ENCODE data around the gene MYBPH. TPM values are rescaled to one million over a fixed set of nuclear protein-coding genes. Genes with fewer than 3 reads are reported as not detected.

The MYBPH gene, protein sequence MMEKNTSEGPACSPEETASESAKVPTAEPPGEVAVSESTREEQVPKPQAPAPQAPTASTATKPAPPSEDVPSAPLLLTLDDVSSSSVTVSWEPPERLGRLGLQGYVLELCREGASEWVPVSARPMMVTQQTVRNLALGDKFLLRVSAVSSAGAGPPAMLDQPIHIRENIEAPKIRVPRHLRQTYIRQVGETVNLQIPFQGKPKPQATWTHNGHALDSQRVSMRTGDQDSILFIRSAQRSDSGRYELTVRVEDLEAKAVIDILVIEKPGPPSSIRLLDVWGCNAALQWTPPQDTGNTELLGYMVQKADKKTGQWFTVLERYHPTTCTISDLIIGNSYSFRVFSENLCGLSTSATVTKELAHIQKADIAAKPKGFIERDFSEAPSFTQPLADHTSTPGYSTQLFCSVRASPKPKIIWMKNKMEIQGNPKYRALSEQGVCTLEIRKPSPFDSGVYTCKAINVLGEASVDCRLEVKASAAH
- not detected in 2 replicates for total RNA-seq

DNA sequence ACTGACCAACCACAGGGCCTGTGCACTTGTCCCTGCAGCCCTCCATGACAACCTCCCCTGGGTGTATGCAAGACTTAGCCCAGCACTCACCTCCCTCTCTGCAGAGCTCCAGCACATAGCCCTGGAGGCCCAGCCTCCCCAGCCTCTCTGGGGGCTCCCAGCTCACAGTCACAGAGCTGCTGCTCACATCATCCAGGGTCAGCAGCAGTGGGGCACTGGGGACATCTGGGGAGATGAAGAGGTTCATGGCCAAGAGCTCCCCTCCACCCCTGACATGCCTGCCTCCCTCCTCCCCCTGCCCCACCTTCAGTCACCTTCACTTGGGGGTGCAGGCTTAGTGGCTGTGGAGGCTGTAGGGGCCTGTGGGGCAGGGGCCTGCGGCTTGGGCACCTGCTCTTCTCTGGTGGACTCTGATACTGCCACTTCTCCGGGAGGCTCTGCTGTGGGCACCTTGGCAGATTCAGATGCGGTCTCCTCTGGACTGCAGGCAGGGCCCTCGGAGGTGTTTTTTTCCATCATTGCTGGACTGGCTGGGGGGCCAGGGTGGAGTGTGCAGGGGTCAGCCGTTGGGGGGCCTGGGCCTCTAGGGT, at the start of gene MYBPH:
TSS of gene MYBPH (minus strand) at position 590 of the 590 bp plus-strand sequence. CDS start at position 519, 71 bp downstream.
- intact Hi-C loops (cut with micrococcal nuclease) = no loop called here

DNA sequence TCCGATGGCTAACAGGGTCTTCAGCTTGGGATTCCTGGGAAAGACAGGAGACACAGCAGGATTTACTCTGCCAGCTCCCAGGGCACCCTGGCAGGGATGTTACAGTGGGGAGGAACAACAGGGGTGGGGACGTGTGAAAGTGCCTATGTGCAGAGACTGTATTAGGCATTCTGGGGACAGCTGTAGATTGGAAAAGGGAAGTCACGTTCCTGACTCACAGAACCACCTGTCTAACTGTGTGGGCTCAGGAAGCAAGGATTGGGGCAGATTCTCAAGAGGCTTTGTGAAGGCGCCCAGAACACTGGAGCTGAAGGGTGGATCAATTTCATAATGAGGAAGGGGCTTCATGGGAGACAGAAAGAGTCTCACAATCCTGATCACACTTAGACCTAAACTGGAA, 49.4 kb upstream of the MYBPH start:
- intact Hi-C loops (cut with micrococcal nuclease) = no loop called here

DNA sequence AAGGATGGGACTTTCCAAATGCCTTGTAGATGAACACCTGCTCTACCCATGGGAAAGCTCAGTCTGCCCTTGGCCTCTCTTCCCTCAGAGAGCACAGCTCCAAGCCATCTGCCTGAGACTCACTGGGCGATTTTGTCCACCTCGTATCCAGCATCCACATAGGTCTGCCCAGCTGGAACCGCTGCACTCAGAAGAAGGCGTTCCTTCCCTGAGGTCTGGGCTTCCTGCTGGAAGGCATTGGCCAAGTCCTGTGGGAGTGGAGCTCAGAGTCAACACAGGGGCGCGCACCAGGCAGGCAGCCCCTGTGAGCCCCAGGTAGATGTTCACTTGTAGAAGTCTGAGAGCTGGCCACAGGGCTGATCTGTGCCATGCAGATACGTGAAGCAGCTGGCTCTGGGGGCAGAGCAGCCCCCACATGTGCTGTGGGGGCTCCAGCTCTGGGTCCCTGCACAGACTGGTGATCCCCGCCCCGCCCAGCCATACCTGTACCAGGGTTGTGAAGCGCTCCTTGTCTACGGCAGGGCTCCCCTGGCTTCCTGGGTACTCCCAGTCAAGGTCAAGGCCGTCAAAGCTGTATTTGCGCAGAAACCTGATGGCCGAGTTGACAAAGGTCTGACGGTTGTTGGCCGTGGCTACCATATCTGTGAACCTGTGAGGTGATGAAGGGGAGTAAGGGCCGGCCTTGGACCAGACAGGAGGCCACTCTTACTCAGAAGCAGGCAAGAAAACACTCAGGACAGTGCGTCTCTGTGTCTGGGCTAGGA, 47.6 kb upstream of the MYBPH start:
- intact Hi-C loops (cut with micrococcal nuclease) = no loop called here

DNA sequence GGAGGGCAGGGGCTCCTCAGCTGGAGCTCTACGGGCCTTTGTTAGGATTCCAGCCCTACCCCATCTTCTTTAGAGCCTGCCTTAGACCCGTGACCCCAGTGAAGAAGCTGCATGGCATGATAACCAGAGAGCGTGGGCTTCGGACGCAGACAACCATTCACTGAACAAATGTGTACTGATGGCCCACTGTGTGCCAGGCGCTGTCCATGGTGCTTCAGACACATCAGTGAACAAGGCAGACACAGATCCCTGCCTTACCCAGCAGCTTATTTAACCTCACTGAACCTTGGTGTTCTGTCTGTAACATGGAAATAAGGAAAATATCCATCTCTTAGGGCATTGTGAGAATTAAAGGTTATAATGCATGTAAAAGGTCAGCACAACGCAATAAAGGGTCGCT, 44.3 kb upstream of the MYBPH start:
- intact Hi-C loops (cut with micrococcal nuclease) = loop anchor here (5.0 kb wide), 1 partner anchor 103 kb away; no protein-coding TSS in a partner anchor

DNA sequence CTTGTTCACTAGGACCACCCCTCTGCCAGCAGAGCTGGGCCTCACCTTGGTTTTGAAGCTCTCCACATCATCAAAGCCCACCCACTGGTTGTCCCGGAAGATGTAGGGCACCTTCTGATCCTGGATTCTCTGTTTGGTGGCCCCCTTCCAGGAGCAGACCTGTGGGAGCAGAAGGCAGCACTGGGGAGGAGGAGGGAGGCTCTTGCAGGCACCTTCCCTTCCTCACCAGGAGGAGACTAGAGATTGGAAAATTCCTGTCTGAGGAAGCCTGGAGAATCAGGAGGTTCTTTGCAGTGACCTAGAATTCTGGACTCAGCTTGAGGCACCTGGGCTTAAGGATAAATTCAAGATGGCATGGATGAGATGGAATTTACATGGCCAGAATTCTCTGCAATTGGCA, 43.5 kb upstream of the MYBPH start:
- intact Hi-C loops (cut with micrococcal nuclease) = loop anchor here (5.0 kb wide), 1 partner anchor 102 kb away; no protein-coding TSS in a partner anchor

DNA sequence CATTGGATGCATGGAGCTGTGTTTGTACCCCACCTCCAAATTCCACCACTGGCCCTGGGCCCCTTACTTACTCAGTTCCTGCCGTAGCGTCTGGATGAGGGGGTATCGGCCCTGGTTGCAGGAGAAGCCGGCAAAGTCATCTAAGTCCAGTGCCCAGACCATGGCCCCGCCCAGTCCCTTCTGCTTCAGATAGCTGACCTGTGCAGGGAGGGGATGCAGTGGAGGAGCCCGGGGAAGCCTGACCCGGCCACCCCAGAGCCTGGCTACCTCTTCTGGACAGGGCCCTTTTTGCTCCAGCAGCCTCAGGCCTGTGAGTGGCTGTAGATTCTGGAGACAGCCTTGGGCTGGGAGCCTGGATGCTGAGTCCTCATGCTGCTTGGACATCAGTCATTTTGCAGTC, 42.0 kb upstream of the MYBPH start:
- intact Hi-C loops (cut with micrococcal nuclease) = loop anchor here (5.0 kb wide), 1 partner anchor 100 kb away; no protein-coding TSS in a partner anchor

DNA sequence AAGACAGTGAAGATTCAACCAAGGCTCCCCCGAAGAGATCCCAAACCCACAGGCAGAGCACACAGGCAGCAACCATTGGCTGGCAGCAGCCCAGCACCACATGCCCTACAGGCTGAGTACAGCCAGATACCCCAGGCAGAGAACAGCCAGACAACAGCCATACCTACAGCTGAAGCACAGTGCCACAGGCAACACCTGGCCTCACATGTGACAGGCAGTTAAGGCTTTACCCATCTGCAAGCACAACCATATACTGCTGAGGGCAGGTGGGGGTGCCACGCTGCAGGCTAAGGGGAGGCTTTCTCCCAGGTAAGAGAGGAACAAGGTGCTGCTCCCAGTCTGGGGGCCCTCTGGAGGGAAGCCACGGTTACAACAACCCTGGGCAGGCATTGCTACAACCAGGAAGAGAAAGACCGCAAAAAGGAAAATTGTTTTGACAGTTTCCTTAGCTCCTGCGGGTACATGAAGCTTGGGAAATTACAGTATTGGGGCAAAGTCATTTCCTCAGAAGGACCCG, 41.6 kb upstream of the MYBPH start:
- intact Hi-C loops (cut with micrococcal nuclease) = loop anchor here (5.0 kb wide), 1 partner anchor 100 kb away; no protein-coding TSS in a partner anchor

DNA sequence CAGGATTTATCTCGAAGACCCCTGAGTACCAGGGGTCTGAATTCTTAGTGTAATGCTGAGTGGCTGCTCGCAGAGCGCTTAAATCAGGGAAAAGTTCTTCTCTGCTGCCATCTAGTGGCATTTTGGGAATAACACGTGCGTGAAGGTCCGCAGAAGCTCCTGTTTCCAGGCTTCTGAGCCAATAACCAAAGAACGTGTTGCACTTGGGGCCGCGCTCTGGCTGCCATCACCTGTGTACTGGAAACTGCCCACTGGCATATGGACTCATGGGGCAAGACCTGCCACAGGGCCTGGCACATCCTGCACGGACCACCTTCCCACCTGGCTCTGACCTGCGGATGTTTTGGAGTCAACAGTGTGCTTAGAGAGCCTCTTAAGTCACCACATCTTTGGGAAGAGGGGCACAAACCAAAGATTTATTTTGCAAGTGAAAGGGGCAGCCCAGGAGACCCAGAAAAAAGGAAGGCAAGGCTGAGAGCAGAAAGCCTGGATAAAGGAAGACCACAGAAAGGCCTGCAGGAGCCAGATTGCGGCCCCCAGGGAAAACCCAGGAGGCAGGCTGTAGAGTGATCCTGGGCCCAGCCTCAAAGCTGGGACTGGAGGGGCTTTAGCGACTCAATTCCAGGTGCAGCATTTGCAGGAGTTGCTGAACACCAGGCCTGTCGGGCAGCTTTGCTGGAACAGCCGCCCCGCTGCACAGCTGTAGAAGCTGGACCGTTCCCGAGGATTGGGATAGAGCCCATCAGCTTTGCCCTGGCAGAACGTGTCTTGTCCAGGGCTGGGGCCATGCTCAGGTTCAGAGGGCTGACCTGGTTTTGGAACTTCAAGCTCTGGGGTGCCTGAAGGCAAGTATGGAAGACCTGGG, 40.9 kb upstream of the MYBPH start:
- intact Hi-C loops (cut with micrococcal nuclease) = loop anchor here (1.0 to 5.0 kb wide), 2 partner anchors 99 to 177 kb away; no protein-coding TSS in a partner anchor

DNA sequence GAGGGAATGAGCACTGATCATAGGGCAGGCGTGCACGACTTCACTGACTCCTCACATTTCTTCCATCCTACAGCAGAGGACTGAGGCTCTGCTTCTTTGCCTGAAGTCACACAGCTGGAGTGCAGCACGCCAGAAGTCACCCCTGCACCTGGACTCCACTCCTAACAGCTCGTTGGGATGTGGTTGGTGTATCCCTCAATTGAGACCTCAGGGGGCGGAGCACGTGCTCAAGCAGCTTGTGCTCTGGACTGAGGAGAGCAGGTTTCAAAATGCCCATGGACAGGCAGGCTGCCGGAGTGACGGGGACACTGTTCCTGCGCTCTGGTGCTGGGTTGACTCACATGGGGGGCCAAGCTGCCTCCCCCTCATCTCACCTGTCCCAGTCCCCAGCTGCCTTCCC, 39.9 kb upstream of the MYBPH start:
- intact Hi-C loops (cut with micrococcal nuclease) = loop anchor here (5.0 kb wide), 1 partner anchor 98 kb away; no protein-coding TSS in a partner anchor

DNA sequence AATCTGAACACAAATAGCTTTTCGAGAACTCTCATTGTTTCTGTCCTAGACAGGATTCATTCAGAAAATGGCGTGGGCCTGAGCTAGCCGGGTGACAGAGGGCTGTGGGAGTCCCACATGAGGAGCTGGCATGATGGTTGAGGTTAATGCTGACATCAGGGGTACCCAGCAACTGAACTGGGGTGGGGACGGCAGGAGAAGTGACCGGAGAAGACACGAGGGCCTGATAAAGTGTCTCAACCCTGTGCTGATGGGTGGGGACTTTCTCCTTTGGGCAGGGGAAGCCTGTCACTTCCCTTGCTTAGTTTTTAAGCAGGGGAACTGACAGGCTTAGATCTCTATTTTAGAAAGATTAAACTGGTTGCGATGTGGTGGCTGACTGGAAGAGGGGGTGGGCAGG, 39.2 kb upstream of the MYBPH start:
- intact Hi-C loops (cut with micrococcal nuclease) = loop anchor here (5.0 kb wide), 1 partner anchor 98 kb away; no protein-coding TSS in a partner anchor

DNA sequence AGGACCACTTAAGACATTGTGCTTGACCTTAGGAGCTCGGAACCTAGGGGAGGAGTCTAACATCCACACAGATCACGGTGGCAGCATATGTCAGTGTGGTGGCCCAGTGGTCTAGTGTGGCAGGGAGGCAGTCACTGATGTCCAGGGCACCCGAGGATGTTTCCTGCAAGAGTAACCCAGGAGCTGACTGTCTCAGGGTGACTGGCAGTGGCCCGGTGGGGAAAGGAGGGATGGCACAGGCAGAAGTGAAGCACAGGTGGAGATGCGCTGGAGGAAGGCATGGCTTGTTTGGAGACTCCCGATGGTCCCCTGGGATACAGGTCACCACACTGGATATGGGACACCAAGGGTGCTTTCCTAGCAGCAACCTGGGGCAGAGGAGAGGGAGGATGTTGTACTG, 37.5 kb upstream of the MYBPH start:
- intact Hi-C loops (cut with micrococcal nuclease) = no loop called here

DNA sequence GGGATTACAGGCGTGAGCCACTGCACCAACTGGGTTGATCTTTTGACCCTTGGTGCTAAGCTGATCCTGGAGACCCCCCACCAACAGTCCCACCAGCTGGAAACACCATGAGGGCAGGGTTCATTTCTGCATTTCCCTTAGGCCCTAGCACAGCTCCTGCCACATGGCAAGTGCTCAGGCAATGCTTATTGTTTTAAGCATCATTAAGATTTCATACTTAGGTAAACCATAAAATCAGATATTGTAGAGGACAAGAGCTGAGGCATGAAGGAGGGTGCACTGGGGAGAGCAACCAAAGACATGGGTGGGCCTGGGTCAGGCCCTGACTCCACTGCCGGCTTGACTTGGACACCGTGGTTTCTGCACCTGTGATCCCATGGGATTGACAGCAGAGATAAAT, 36.2 kb upstream of the MYBPH start:
- intact Hi-C loops (cut with micrococcal nuclease) = no loop called here

DNA sequence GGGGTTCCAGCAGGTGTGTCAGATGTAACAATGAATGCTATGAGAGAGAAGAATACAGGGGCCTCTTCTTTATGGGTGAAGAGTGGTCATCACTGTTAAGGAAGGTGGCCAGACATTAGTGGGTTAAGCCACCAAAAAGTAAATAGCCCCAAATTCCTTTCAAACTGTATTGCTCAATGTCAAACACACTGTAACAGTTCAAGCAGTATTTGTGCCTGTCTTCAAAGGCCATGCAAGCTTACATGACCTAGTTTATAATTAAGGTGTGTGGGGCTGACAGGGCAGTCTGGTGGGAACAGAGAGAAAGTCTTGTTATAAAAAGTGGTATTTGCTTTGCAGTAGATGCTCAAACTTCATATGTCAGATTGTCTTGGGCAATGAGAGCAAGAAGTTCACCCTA, 35.4 kb upstream of the MYBPH start:
- intact Hi-C loops (cut with micrococcal nuclease) = no loop called here

DNA sequence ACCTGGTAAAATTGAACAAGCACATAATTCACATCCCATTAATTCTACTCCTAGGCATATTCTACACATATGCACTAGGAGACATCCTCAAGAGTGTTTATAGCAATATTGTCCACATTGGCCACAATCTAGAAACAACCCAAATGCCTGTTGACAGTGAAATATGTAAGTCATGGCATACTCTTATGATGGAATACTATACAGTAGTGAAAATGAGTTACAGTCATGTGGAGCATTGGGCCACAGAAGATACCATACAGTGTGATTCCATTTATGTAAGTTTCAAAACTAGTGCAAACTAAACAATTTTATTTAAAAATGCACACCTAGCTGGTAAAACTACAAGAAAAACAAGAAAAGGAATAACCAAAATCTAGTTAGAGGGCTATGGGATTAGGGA, 34.7 kb upstream of the MYBPH start:
- intact Hi-C loops (cut with micrococcal nuclease) = no loop called here

DNA sequence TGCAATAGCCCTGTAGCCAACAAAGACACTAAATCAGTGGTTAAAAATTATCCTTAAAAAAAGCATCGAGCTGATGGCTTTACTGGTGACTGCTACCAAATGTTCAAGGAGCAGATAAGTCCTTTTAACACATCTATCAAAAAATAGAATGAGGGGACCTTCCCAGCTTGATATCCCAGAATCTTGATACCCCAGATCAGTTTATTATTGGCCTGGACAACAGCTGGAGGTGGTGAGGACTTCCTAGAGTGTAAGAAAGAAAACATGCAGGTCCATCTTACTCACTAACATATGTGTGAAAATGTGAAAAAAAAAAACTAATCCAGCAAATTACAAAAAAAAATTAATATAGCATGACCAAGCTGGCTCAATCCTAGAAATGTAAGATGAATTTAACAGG, 32.6 kb upstream of the MYBPH start:
- intact Hi-C loops (cut with micrococcal nuclease) = no loop called here

DNA sequence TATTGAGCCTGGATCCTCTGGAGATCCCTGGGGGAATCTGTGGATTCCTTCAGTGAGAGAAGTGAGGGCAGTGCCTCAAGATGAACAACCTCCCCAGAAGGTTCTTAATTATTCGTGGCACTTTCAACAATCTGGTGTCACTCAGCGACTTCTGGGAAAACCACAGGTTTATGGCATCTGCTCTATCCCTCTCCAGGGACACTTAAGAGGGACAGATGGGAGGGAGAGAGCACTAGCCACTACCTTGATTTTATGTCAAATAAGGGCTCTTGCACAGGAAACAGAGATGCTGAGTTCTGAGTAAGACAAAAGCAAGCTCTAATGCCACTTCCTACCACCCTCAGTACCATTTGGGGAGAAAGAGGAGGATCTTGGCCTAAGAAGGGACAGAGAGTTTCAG, 32.1 kb upstream of the MYBPH start:
- intact Hi-C loops (cut with micrococcal nuclease) = no loop called here

DNA sequence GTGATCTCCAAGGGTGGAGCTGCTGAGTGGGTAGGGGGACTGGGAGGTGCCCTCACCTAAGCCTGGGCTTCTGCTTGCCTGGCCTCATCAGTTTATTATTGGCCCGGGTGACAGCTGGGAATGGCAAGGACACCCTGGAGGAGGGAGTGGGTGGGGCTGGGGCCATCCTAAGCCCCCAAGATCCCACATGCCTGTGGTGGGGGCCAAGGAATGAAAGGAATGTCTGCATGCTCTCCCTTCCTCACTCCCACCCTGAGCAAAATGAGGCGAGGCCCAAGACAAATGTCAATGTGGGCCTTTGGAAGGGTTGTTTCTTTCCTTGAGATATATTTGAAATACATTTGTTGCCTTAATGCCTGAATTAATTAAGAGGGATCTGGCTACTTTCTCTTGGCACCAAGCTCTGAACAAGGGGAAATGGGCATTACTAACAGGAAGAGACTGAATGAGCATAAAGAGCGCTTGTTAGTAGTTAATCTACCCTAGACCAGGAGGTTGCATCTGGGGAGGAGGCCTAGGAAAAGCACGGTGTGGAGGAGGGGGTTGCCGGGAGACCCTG, 30.6 kb upstream of the MYBPH start:
- intact Hi-C loops (cut with micrococcal nuclease) = no loop called here

DNA sequence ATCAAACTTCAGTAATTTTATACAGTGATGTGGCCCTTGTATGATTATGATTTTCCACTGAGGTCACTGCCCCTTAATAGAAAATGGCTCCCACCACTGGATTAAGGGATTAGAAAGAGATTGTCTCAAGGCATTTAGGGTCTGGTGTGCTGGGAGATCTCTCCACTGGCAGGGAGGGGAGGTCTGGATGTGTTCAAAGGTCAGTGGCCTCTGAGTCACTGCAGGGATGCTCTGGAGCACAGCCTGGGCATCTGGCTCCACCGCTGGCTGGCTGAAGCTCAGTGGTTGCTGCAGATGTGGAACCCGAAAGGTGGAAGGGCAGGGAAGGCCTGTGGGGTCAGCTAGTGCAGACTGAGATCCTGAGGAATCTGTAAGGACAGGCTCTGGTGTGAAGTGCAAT, 29.1 kb upstream of the MYBPH start:
- intact Hi-C loops (cut with micrococcal nuclease) = no loop called here

DNA sequence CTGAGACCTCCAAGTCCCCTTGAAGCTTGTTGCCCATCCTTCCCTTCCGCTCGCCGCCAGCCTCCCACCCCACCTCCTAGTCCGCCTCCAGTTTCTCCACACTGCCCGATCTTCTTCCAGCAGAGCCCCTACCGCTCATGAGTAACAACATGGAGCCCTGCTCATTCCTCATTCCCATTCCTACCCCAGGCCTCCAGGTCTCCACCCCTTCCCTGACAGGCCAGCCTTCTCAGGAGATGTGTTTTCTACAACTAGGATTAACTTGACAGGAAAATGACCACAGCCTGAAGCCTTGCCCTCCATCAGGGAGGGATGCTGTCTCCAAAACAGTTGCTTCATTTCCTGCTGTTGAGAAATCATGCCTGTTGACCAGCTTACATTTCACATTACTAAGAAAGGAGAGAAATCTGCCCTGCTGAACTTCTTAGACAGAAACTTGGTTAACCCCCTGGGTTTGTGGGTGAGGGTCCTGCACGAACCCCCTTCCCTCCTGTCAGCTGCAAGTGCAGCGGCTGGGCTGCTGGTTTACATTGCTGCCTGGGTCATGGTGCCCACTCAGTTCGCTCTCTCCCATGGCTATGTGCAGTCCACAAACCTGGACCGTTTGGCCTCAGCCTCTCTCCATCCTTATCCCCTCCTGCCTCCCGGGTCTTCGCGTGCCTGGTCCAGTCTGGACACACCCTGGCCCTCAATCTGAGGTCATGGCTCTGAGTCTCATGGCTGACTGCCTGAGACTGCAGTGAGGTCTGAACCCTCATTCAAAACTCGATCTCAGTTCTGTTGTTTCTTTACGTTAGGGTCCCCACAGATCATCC, 27.0 kb upstream of the MYBPH start:
- intact Hi-C loops (cut with micrococcal nuclease) = no loop called here
